ENCODE results near the gene INSC. TPM values are rescaled to one million over a fixed set of nuclear protein-coding genes. Genes with fewer than 3 reads are reported as not detected.

The INSC gene
- total and polyA plus RNA-seq, 2 of the 8 experiments (the other 6 are each of a cell fraction or from before 2014, with no cell fraction given) = 0.58 to 0.59 TPM

DNA sequence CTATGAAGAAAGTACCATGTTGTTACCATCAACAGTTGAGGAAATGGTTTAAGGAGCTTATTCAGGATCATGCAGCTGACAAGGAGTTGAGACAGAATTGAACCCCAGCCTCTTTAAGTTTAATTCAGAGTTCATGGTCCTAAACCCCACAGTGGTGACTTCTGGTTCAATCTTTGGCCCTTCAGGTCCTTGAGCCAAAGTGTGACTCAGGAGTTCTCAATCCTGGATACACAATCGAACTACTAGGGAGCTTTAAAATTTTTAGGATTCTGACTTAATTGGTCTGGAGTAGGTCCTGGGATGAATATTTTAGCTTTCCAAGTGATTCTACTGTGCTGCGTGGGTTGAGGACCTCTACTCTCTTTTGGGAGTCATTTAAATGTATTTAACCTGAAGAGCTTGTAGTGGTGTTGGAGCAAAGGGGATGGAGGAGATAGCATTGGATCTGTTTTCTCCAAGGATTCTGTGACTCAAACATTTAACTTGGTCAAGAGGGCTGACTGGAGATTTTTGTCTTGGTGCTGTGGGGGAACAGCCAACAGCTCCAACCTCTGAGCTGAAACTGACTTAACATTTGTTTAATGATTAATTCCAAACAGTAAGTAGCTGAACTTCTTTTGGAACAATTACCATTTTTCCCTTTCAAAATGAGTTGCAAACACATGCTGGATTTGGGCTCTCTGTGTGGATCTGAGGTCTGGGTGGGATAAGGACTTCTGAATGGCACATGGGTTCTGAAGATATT, 80.1 kb downstream of the INSC start (continued):
- TF ChIP-seq RAD21 (IDR thresholded peaks at IDR 0.05 in 1 of 2, conservative IDR thresholded peaks at IDR 0.05 in 1 of 2; ENCODE audit: low read depth in 2 of 2, low read length in 2 of 2) (no peak), TBP (IDR thresholded peaks at IDR 0.05; ENCODE audit: low read depth, low read length) (no peak), GTF2F1 (IDR thresholded peaks at IDR 0.05; ENCODE audit: borderline replicate concordance, low read depth, low read length) (no peak), SIRT6 (IDR thresholded peaks at IDR 0.05; ENCODE audit: low read length) (no peak), CEBPB (IDR thresholded peaks at IDR 0.05; ENCODE audit: low read depth, low read length) (no peak), KDM1A (IDR thresholded peaks at IDR 0.05; ENCODE audit: borderline replicate concordance, low read length) (no peak), CTBP2 (IDR thresholded peaks at IDR 0.05; ENCODE audit: borderline replicate concordance, insufficient read depth, insufficient read length, low read length) (no peak), CHD1 (IDR thresholded peaks at IDR 0.05; ENCODE audit: low read depth, low read length) (no peak), EZH2 (IDR thresholded peaks at IDR 0.05; ENCODE audit: low read depth, low read length, severe bottlenecking) (no peak)
